T-cell (primary cell): ENCODE results near the gene AQP5. TPM values are rescaled to one million over a fixed set of nuclear protein-coding genes. Genes with fewer than 3 reads are reported as not detected.

ENCODE experiments used
- ATAC-seq, 4 experiments: fragments of 200-7000 bp in 3 of 4; fragments of 150-1000 bp in 1 of 4; cut with Tn5 transposase; replicated peaks in 1 of 4; 1 replicate in 3 of 4; 2 replicates in 1 of 4; pipeline ENCODE4 v1.10.0; 2021; ENCODE audit warnings: moderate library complexity in 3 of 4, mild to moderate bottlenecking in 2 of 4, moderate number of reproducible peaks in 1 of 4
- CTCF ChIA-PET, 2 donors: fragments of 300-600 bp; sonication (Branson Sonifier 250); formaldehyde crosslinking; loops; one replicate each; lab custom pipeline; 2022; ENCODE audit warnings: antibody characterized with exemption in 2 of 2; lab: Charles Lee
- POLR2A ChIA-PET, 2 donors: fragments of 300-600 bp; sonication (Branson Sonifier 250); formaldehyde crosslinking; loops; one replicate each; lab custom pipeline; 2022; ENCODE audit warnings: antibody characterized with exemption in 2 of 2; lab: Charles Lee
- DNase-seq, 35 experiments: peaks; one replicate each; pipeline versions ENCODE4 v3.0.0 to v3.0.0-alpha.2; 2013 to 2023
- H3K27ac ChIP-seq: one replicate; pipeline ENCODE4 v1.5.1; 2013; ENCODE audit warnings: low read length
- H3K27me3 ChIP-seq, 2 experiments: replicated peaks in 1 of 2; 1 replicate in 1 of 2; 2 replicates in 1 of 2; pipeline versions ENCODE4 v1.6.1 to v1.7.0; 2013; ENCODE audit warnings: low read length in 1 of 2, mixed read lengths in 1 of 2; ENCODE audit not compliant: control insufficient read depth in 2 of 2, insufficient read depth in 2 of 2; ENCODE audit errors: extremely low read depth in 1 of 2
- H3K36me3 ChIP-seq, 2 donors: 1 replicate in 1 of 2; 2 replicates in 1 of 2; pipeline versions ENCODE4 v1.6.1 to v1.7.0; 2013; ENCODE audit warnings: low read length in 1 of 2; ENCODE audit not compliant: control insufficient read depth in 2 of 2, insufficient read depth in 1 of 2; ENCODE audit errors: extremely low read depth in 1 of 2
- H3K4me1 ChIP-seq, 2 experiments: 1 replicate in 1 of 2; 2 replicates in 1 of 2; pipeline versions ENCODE4 v1.6.1 to v1.7.0; 2013; ENCODE audit warnings: low read length in 2 of 2, mixed read lengths in 1 of 2; ENCODE audit not compliant: insufficient read depth in 2 of 2, control insufficient read depth in 1 of 2; ENCODE audit errors: extremely low read depth in 1 of 2
- H3K4me3 ChIP-seq, 2 donors: 1 replicate in 1 of 2; 2 replicates in 1 of 2; pipeline versions ENCODE4 v1.5.1 to v1.7.0; 2013; ENCODE audit warnings: mild to moderate bottlenecking in 2 of 2, low read length in 1 of 2, moderate library complexity in 1 of 2; ENCODE audit not compliant: control insufficient read depth in 1 of 2; ENCODE audit errors: extremely low read depth in 1 of 2
- H3K9me3 ChIP-seq: 2 replicates; pipeline ENCODE4 v1.7.0; 2013
- H3K27ac Mint-ChIP-seq, 2 donors: one replicate each; pipeline ENCODE4 v1.8.0; 2020 to 2021; ENCODE audit warnings: mild to moderate bottlenecking in 2 of 2, mixed read lengths in 2 of 2
- H3K27me3 Mint-ChIP-seq, 2 donors: one replicate each; pipeline ENCODE4 v1.8.0; 2021 to 2022; ENCODE audit warnings: mixed read lengths in 2 of 2
- H3K36me3 Mint-ChIP-seq: one replicate; pipeline ENCODE4 v1.8.0; 2021; ENCODE audit warnings: mixed read lengths
- H3K4me1 Mint-ChIP-seq, 3 donors: one replicate each; pipeline ENCODE4 v1.8.0; 2020 to 2022; ENCODE audit warnings: mixed read lengths in 3 of 3, mild to moderate bottlenecking in 1 of 3
- H3K4me3 Mint-ChIP-seq, 3 donors: one replicate each; pipeline ENCODE4 v1.8.0; 2020 to 2022; ENCODE audit warnings: mild to moderate bottlenecking in 3 of 3, mixed read lengths in 3 of 3, moderate library complexity in 3 of 3
- H3K9me3 Mint-ChIP-seq, 3 donors: one replicate each; pipeline ENCODE4 v1.8.0; 2020 to 2022; ENCODE audit warnings: mixed read lengths in 3 of 3
- WGBS: methylation state at CpG from one replicate; pipeline ENCODE4 v1.1.5; 2013; ENCODE audit warnings: missing lambda C conversion rate; ENCODE audit not compliant: insufficient coverage; 5-methylcytosine and 5-hydroxymethylcytosine counted together
- total RNA-seq, 35 experiments: library from RNA in 6 of 35; stranded (reverse) in 6 of 35; fragments of 120-200 nt in 1 of 35; gene quantifications; one replicate each; pipeline versions ENCODE4 v1.2.1 to v1.2.4 and lab custom pipeline; 2013 to 2026

The AQP5 gene
- total RNA-seq, 5 donors from 2014 or later (not counting 1 experiment from before 2014, with no cell fraction given) = not detected

DNA sequence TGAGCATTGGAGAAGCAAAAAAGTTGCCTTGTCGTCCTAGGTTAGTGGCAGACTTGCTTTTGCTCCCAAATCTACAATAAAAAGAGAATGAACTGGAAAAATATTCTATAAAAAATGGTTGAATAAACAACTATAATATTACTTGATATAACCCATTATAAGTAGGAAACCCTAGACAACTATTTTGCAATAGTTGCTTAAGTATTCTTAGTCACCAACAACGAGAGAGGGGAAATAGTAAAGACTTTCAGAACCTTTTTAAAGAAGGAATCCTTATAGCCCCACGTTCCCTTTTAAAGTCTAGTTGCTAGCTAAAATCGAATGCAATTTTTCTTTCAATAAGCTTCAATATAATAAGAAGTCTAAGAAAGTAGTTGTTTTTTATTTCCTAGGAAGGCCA, 28.6 kb downstream of the AQP5 start:
- peaks cover 36% of the 10 kb centered on the region for H3K36me3 Mint-ChIP-seq
- Histone ChIP-seq H3K27me3 (no peaks in the 10 kb centered on the region), H3K4me1 (no peaks in the 10 kb centered on the region), H3K36me3 (peaks cover 4 to 34% of the 10 kb centered on the region in 2 donors), H3K4me3 (no peak overlapping the region), H3K9me3 (no peaks in the 10 kb centered on the region), H3K27ac (no peak overlapping the region)
- no peaks in the 10 kb centered on the region for H3K4me1 Mint-ChIP-seq
- ATAC-seq (no peak), DNase-seq (no peak)
- H3K4me3 Mint-ChIP-seq = no peak overlapping the region
- WGBS = no CpG with 5 or more reads among the region's 4 CpGs
- ChIA-PET CTCF (no interaction called here), POLR2A (no interaction called here)
- H3K27me3 Mint-ChIP-seq = no peaks in the 10 kb centered on the region
- no peaks in the 10 kb centered on the region for H3K9me3 Mint-ChIP-seq
- H3K27ac Mint-ChIP-seq = no peak overlapping the region

DNA sequence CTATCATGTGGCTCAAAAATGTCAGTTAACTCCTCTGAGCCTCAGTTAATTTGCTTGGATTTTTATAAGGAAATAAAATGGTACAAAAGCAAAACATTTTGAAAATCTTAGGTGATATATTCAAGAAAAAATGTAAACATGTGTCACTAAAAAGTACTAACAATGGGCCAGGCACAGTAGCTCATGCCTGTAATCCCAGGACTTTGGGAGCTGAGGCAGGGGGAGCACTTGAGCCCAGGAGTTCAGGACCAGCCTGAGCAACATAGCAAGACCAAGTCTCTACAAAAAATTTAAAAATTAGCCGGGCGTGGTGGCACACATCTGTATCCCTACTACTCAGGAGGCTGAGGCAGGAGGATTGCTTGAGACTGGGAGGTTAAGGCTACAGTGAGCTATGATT, 36.8 kb downstream of the AQP5 start:
- Histone ChIP-seq H3K4me1 (no peaks in the 10 kb centered on the region), H3K27me3 (no peaks in the 10 kb centered on the region), H3K4me3 (no peak overlapping the region), H3K36me3 (peaks cover 2 to 25% of the 10 kb centered on the region in 2 donors), H3K27ac (no peak overlapping the region), H3K9me3 (no peaks in the 10 kb centered on the region)
- Mint-ChIP-seq H3K27ac (no peak overlapping the region), H3K9me3 (no peaks in the 10 kb centered on the region), H3K27me3 (no peaks in the 10 kb centered on the region), H3K36me3 (peaks cover 39% of the 10 kb centered on the region), H3K4me1 (no peaks in the 10 kb centered on the region), H3K4me3 (no peak overlapping the region)
- ChIA-PET CTCF (no interaction called here), POLR2A (no interaction called here)
- no CpG with 5 or more reads among the region's 2 CpGs for WGBS
- DNase-seq (no peak), ATAC-seq (no peak)

DNA sequence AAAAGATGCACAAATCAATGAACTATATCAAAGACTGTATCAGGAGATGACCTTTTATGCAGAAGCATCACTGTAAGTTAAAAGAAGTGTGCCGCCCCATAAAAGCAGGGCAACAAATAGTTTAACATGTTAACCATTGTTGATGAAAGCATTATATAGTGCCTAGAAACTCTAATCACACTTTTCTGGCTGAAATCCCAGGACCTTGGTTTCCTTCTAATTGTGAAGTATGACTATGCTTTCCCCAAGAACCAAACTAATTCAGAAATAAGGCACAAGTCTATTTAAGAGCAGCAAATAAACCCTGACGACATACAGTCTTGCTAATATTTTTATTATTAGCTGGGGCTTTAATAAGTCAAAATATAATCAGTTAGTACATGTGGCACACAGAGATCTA, 41.9 kb downstream of the AQP5 start:
- POLR2A ChIA-PET = no interaction called here
- H3K27ac Mint-ChIP-seq = no peak overlapping the region
- peaks cover 0 to 11% (median 0%) of the 10 kb centered on the region in 3 donors for H3K4me1 Mint-ChIP-seq
- Histone ChIP-seq H3K27me3 (no peaks in the 10 kb centered on the region), H3K9me3 (no peaks in the 10 kb centered on the region), H3K4me1 (no peaks in the 10 kb centered on the region), H3K36me3 (peaks cover 2 to 19% of the 10 kb centered on the region in 2 donors), H3K27ac (no peak overlapping the region), H3K4me3 (no peak overlapping the region)
- no peak overlapping the region for H3K4me3 Mint-ChIP-seq
- DNase-seq = no peak
- no peaks in the 10 kb centered on the region for H3K9me3 Mint-ChIP-seq
- no peaks in the 10 kb centered on the region for H3K27me3 Mint-ChIP-seq
- ATAC-seq = no peak
- no CpG with 5 or more reads among the region's 2 CpGs for WGBS
- CTCF ChIA-PET = interaction anchor here in 1 of 2 donors (0.7 kb wide), 1 partner anchor 58 kb away, joined by 4 read pairs; no protein-coding TSS in a partner anchor
- H3K36me3 Mint-ChIP-seq = peaks cover 30% of the 10 kb centered on the region

DNA sequence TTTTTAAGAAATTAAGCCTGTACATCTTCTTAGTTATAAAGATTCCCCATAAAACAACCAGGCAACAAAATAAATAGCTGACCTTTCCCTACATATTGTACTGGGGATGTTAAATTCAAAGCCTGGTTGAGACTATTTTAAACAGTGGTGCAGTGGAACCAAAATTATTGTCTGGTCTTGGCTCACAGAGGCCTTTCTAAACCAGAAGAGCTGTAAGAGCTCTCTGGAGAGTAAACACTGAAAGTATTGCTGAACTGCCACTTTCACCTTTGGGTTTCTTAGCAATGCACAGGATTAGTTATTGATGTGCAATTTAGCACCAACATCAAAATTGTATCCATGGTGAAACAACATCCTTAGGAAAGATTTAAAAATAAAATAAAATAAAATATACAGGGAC, 43.0 kb downstream of the AQP5 start:
- Histone ChIP-seq H3K4me3 (no peak overlapping the region), H3K36me3 (peaks cover 0 to 12% of the 10 kb centered on the region in 2 donors), H3K9me3 (no peaks in the 10 kb centered on the region), H3K27me3 (no peaks in the 10 kb centered on the region), H3K27ac (no peak overlapping the region), H3K4me1 (no peaks in the 10 kb centered on the region)
- ChIA-PET POLR2A (interaction anchor here in 1 of 2 donors (0.5 kb wide), 1 partner anchor 925 kb away, joined by 3 read pairs; no protein-coding TSS in a partner anchor), CTCF (interaction anchor here in 1 of 2 donors (0.7 kb wide), 1 partner anchor 9 kb away, joined by 3 read pairs; no protein-coding TSS in a partner anchor)
- Mint-ChIP-seq H3K27me3 (no peaks in the 10 kb centered on the region), H3K27ac (no peak overlapping the region), H3K9me3 (no peaks in the 10 kb centered on the region), H3K4me3 (no peak overlapping the region), H3K4me1 (peaks cover 0 to 11% (median 0%) of the 10 kb centered on the region in 3 donors), H3K36me3 (peaks cover 27% of the 10 kb centered on the region)
- ATAC-seq (no peak), DNase-seq (no peak)

DNA sequence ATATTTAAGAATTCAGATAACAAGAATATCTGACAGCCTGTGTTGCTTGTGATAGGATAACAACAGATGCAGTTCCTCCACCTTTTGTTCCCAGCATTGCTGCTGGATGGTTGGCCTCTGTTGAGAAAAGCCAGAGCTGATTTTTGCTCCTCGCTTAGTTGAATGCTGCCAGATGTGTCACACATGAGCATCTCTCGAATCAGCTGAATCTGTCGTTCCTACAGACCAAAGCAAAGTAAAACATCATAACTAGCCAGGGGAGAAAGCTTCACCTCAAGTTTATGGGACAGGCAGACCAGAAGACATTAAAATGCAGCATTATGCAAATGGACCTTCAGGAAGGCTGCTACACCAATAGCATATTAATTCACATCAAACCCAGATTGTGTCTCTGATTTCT, 43.5 kb downstream of the AQP5 start:
- POLR2A ChIA-PET = no interaction called here
- Mint-ChIP-seq H3K36me3 (peaks cover 29% of the 10 kb centered on the region), H3K27ac (no peak overlapping the region), H3K9me3 (no peaks in the 10 kb centered on the region), H3K4me1 (peaks cover 0 to 11% (median 0%) of the 10 kb centered on the region in 3 donors), H3K27me3 (no peaks in the 10 kb centered on the region), H3K4me3 (no peak overlapping the region)
- CTCF ChIA-PET = no interaction called here
- WGBS = 93% methylated on average over 3 of the region's 3 CpGs
- H3K9me3 ChIP-seq = no peaks in the 10 kb centered on the region
- H3K27ac ChIP-seq = no peak overlapping the region
- H3K4me3 ChIP-seq = no peak overlapping the region
- ATAC-seq = no peak
- no peaks in the 10 kb centered on the region for H3K4me1 ChIP-seq
- DNase-seq = no peak
- peaks cover 0 to 12% of the 10 kb centered on the region in 2 donors for H3K36me3 ChIP-seq
- no peaks in the 10 kb centered on the region for H3K27me3 ChIP-seq

DNA sequence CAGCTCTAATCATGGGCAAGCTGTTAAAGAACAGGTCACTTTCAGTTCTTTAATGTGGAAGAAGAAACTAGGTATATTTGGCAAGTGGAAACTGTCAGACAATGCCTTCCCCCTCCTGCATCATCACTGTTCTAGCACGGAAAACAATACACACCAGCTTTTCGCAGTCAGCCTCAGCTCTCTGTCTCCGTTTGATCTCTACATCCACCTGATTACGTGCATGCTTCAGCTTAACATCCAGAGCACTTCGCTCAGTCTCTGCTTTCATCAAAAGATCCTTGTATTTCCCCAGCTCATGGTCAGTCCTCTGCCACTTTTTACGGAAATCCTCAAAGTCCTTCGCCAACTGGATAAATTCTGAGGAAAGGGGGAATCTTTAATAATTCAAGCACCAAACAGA, 44.6 kb downstream of the AQP5 start:
- Histone ChIP-seq H3K4me3 (no peak overlapping the region), H3K4me1 (no peaks in the 10 kb centered on the region), H3K27me3 (no peaks in the 10 kb centered on the region), H3K36me3 (peaks cover 0 to 7% of the 10 kb centered on the region in 2 donors), H3K27ac (no peak overlapping the region), H3K9me3 (no peaks in the 10 kb centered on the region)
- H3K4me1 Mint-ChIP-seq = peaks cover 0 to 11% (median 0%) of the 10 kb centered on the region in 3 donors
- peaks cover 28% of the 10 kb centered on the region for H3K36me3 Mint-ChIP-seq
- no peak overlapping the region for H3K4me3 Mint-ChIP-seq
- DNase-seq = no peak
- no peaks in the 10 kb centered on the region for H3K9me3 Mint-ChIP-seq
- H3K27me3 Mint-ChIP-seq = no peaks in the 10 kb centered on the region
- 81% methylated on average over 5 of the region's 7 CpGs for WGBS
- ChIA-PET CTCF (interaction anchor here in 1 of 2 donors (0.5 to 1.1 kb wide), 2 partner anchors 10 to 505 kb away, joined by 3 read pairs; no protein-coding TSS in a partner anchor), POLR2A (interaction anchor here in 1 of 2 donors (0.6 kb wide), 1 partner anchor 136 kb away, joined by 6 read pairs; no protein-coding TSS in a partner anchor)
- H3K27ac Mint-ChIP-seq = no peak overlapping the region
- ATAC-seq = no peak
